HG03342 (cell line): ENCODE measurements around the gene PLEKHB2.
"Not testable (repeated sequence)": the region's sequence is repeated elsewhere in the genome, so short reads cannot be mapped to it uniquely, and the experiment has no call there.

Experiments
- ATAC-seq: cut with Tn5 transposase; IDR thresholded peaks from one replicate; pipeline ENCODE4 v1.9.1; 2021; ENCODE audit warnings: mild to moderate bottlenecking, moderate library complexity; ENCODE audit not compliant: unreplicated experiment

The PLEKHB2 gene, protein sequence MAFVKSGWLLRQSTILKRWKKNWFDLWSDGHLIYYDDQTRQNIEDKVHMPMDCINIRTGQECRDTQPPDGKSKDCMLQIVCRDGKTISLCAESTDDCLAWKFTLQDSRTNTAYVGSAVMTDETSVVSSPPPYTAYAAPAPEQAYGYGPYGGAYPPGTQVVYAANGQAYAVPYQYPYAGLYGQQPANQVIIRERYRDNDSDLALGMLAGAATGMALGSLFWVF

DNA sequence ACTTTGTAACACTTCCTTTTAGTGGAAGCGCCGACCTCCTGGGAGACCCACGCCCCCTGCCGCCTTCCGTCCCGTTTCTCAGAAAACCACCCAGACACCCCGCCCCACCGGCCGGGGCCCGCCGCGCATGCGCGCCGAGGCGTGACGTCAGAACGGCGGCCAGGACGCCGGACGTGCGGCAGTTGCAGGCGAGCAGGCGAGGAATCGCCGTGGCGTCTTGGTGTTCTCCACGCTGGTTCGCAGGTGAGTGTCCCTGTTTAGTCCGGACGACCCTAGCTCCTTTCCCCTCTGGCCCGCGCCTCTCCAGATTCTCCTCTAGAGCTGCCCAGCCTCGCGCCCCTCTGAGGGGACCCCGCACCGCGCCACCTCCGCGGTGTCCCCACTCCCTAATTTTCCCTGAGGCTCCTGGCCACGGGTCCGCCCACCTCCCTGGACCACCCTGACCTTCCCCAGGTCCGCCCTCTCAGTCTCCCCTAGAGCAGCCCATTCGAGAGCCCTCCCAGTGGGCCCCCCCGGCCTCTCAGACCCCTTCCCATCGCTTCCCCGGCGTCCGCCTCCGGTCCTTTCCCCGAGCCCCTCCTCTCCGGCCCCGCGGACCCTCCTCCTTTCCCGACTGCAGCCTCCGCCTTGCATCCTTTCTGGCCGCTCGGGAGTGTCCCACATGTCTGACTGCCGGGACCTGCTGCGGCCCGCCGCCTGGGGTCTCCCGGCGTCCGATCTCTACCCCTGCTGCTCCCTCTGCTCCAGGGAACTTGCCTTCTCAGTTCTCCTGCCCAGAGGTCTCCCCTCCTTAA, at the start of gene PLEKHB2:
Gene PLEKHB2, plus strand, starts transcription at position 181 of the 794 bp plus-strand sequence. CDS start 15,606 bp downstream, outside the sequence.
- ATAC-seq, result peak; percentile 73

DNA sequence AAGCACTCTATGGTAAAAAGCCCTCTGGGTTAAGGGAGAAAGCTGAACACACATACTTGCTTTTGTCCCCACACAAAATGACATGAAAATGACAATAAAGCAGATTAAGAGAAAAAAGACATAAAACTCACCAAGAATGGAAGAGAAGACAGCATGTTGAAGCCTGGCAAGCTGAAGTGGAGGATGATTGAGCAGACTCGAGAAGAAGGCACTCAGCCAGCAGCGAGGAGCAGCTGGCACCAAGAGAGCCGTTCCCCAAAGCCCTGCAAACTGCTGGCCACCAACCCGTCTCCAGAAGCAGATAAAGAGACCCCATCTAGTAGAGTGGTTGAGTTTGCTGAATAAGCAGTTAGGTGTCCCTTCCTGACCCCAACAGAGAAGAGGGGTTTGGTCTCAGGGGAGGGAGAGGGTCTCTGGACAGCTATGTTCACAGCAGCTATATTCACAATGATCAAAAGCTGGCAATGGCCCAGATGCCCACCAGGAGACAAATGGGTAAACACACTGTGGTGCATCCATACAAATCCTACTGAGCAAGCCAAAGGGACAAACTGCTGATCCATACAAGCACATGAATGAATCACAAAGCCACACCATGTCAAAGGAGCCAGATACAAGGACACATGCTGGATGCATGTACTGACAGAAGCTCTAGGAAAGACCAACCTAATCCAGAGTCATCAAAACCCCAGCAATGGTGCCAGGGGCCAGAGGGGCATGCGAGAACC, 48.8 kb upstream of the PLEKHB2 start:
- ATAC-seq, result no peak

DNA sequence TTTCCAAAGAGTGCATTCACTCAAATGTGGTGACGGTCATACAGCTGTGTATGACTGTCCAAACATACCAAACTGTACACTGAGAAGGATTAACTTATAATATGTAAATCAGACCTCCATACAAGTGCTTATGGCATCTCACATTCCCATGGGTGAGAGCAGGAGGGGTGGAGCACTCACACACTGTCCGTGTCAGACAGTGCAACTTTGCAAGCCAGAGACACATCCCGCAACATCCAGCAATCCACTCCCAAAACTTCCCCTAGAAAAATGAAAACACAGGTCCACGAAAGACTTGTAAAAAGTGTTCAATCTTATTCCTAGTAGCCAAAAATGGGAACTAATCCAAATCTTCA, 48.2 kb upstream of the PLEKHB2 start:
- ATAC-seq, result no peak

DNA sequence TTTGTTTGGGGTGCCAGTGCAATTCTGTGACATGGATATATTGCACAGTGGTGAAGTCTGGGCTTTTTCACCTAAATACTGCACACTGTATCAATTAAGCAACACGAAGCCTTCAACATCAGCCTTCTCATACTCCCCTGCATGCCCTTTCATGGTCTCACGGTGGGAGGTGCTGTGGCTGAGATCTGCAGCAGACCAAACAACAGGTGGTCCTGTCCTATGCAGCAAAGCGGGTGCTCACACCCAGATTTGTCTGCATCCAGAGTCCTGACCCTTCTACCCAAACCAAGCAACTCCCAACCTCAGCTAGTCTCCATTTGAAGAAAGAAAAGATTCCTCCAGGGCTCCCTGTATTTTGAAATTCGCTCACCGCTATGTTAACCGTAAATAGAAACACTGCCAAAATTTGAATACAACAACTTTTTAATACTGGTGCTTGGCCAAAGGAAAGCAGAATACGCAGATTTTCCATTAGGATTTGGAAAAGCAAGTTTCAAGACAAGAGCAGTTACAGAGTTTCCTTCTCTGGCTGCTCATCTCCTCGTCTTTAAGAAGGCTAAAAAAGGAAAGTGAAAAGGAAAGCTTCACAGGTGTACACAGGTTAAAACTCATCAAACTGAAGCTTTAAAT, 46.8 kb upstream of the PLEKHB2 start:
- ATAC-seq, result no peak

DNA sequence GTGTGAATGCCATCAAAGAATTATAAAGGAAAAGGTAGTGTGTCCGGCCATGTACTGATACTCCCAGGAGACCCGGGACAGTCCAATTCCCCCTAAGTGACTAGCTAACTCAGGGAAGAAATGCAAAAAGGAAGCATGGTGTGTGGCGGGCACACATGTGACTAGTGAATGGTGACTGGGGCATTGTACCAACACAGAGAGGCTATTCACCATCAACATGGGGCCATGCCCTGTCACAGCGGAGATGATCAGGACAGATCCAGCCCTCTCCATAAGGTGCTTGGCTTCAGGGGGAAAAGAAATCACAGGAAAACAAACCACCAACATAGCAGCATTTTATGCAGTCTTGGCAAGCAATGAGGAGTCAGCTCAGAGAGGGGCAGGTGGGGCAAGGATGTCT, 46.2 kb upstream of the PLEKHB2 start:
- no peak for ATAC-seq

DNA sequence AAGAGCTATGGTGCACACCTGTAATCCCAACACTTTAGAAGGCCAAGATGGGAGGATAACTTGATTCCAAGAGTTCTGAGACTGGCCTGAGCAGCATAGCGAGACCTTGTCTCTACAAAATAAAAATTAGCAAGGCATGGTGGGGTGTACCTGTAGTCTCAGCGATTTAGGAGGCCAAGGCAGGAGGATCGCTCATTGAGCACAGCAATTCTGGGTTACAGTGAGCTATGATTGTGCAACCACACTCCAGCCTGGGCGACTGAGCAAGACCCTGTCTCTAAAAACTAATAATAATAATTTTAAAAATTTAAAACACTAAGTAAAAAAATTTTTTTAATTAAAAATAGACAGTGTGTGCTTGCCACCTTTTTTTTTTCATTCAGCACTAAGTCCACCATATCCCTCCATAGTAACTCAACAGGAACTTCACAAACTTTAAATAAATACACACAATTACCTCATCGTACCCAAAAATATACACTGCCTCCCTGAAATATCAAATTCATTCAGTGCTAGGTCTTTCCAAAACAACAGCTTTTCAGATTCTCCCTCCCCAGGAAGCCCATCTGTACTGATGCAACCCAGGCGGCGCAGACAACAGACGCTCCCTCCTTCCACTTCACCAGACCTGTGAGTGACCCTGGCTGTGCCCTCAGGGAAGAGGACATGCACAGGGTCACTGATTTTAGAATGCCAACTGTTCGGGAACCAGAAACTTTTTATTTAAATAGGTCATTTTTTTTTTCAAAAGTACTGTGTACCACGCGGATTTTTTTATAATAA, 41.4 kb upstream of the PLEKHB2 start:
- no peak for ATAC-seq

DNA sequence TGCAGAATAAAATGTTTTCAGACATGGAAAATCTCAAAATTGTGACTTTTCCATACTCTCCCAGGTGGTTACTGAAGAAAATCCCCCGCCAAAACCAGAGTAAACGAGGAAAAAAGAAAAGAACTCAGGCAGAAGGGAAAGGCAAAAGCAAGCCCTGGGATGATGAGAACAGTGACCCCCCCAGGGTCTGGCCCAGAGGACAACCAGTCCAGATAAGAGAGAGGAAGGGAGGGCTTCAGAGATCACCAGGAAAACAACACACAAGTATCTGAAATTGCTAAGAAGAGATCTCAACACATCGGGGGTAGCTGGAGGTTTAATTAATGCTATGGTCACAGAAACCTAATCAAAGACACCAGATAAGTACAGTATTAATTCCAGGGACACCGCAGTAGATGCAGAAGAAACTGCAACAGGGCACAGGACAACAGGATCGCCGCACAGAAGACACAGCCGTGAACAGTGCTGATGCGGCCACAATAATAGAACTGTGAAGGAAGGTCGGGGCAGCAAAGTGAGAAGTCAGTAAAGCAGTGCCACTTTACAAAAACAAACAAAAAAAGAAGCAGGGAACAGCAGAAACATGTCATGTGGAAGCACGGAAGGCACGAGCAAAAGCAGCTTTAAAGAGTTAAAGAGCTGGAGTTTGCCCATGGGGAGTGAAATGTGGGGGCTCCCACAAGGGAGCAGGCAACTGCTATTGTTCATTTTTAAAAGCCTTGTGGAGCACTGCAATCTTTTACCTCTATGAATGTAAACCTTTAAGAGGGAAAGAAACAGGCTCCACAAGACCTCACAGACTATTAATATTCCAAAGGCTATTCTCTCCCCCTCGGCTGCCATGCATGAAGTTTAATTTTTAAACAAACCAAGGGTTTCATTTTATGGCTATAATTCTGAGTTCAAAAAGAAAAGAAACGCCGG, 40.3 kb upstream of the PLEKHB2 start:
- ATAC-seq, result no peak

DNA sequence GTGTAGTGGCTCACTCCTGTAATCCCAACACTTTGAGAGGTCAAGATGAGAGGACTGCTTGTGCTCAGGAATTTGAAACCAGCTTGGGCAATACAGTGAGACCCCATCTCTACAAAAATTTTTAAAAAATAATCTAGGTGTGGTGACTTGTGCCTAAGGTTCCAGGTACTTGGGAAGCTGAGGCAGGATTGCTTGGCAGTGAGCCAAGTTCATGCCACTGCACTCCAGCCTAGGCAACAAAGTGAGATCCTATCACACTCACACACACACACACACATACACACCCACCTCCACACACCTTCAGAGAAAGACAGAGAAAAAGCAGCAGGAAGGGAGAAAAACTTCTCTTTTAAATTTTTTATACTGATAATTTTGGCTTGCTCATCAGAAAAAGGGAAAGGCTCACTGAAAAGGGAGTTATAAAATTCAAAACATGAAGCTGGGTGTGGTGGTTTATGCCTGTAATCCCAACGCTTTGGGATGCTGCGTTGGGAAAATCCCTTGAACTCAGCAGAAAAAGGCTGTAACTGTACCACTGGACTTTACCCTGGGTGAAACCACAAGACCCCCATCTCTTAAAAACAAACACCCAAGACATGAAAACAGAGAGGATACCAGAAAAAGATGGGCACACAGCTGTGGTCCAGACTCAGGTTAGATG, 37.5 kb upstream of the PLEKHB2 start:
- no peak for ATAC-seq

DNA sequence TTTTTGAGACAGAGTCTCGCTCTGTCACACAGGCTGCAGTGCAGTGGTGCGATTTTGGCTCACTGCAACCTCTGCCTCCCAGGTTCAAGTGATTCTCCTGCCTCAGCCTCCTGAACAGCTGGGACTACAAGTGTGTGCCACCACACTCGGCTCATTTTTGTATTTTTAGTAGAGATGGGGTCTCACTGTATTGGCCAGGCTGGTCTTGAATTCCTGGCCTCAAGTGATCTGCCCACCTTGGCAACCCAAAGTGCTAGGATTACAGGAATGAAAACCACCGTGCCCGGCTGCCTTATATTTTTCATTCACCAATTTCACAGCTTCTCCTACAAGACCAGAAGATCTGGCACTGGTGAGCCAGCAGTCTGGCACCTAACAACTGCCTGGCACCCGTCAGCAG, 37.0 kb upstream of the PLEKHB2 start:
- ATAC-seq, result not testable (repeated sequence)

DNA sequence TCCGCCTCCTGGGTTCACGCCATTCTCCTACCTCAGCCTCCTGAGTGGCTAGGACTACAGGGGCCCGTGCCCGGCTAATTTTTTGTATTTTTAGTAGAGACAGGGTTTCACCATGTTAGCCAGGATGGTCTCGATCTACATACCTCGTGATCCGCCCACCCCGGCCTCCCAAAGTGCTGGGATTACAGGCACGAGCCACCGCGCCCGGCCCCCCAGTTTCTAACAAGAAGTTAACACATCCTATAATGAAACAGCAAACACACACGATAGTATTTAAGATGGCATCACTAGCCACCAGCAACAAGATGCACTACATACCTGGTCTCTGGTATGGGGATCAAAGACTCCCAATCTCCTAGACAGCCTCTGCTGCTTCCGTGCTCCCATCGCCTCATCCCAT, 29.6 kb upstream of the PLEKHB2 start:
- not testable (repeated sequence) for ATAC-seq

DNA sequence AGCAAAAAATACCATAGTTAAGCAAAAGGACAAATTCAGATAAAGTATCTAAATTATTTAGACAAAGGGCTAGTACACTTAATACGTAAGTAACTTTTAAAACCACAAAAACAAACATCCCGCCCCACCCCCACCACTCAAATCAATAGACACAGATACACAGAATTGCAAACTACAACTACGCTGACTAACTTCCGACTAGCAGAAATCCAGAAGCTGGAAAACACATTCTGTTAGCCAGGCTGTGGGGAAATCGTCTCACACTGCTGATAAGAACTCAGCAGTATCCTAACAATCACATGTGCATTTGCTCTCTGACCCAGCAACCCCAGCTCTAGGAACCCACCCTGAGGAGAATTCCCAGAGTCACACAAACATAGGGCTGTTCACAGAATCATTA, 28.4 kb upstream of the PLEKHB2 start:
- ATAC-seq, result no peak

DNA sequence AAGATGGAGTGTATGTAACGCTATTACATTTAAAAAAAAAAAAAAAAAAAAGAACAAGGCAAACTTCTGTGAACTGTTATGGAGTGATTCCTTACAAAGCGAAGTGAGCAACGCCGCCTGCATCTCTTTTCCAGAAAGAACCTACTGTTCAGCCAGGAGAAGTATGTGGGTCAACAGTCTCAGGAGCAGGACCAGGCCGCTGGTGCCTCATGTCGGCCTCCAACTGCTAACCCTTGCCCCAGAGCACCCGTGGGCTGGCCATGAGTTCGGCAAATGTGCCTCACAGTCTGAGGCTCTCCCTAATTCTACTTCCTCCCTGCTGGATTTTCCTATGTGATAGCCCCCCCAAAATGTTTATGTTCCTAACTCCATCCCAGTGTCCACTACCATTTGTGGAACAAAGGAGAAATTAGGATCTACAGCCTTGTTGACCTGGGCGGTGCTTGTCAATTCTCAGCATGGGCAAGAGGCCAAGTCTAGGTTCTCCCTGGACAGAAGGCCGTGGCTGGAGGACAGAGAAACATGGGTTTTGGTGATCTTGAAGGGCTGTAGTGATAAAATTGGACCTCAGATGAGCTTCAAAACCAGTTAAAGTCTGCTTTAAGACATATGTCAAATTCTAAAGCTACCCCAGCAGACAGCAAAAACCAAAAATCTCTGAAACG, 27.8 kb upstream of the PLEKHB2 start:
- no peak for ATAC-seq

DNA sequence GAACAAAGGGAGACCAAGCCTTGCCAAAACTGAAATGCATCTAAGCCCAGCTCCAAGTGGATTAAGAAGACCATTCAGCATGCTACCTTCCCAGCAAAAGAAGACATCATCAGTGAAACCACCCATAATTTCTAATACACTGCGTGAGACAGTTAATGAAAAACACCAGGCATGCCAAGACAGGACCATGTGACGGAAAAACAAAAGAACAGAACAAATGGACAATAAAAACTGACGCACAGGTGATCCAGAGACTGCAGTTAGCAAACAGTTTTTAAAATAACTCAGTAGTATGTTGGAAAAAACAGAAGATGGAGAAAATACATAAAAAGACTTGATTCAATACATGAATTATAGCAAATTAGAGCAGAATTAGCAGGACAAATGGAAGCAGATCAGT, 27.2 kb upstream of the PLEKHB2 start:
- ATAC-seq, result no peak

DNA sequence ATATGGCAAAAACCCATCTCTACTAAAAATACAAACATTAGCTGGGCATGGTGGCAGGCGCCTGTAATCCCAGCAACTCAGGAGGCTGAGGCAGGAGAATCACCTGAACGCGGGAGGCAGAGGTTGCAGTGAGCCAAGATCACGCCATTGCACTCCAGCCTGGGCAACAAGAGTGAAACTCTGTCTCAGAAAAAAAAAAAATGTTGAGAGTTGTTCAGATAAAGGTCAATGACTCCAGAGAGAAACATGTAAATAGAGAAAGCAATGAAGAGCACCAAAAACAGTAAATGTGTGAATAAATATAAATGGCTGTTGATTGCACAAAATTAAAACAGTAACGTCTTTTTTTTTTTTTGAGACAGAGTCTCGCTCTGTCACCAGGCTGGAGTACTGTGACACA, 25.2 kb upstream of the PLEKHB2 start:
- not testable (repeated sequence) for ATAC-seq

DNA sequence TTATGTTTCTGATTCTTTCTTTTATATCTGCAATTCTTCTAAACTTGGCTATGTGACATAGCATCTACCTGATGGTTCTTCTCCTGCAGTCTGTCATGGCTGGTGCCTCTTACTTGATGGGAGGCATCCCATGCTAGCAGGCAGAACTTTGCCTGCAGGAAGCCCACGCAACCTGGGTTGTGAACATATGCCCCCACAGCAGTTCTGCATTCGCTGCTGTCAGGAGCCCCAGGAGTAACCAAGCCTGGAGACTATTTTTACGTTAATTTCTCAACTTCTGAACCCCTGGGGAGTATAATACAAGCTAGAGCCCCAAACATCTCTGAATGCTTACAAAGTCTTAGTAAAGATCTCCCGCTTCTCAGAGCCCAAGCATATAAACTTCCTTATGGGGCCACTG, 23.9 kb upstream of the PLEKHB2 start:
- ATAC-seq, result no peak

DNA sequence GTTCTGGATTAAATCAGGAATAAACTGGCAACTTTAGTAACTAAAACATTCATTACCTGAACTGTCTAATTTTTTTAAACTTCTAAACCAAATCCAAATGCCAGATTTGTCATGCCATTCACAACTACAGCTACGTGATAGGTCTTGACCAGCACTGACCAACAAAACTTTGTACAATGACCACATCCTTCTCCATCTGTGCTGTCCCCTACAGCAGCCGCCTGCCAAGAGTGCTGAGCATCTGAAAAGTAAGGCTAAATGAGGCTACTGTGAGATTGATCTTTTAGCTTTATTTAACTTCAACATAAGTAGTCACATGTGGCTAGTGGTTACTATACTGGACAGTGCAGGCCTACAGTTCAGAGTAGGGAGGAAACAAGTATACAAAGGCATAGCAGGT, 19.5 kb upstream of the PLEKHB2 start:
- no peak for ATAC-seq

DNA sequence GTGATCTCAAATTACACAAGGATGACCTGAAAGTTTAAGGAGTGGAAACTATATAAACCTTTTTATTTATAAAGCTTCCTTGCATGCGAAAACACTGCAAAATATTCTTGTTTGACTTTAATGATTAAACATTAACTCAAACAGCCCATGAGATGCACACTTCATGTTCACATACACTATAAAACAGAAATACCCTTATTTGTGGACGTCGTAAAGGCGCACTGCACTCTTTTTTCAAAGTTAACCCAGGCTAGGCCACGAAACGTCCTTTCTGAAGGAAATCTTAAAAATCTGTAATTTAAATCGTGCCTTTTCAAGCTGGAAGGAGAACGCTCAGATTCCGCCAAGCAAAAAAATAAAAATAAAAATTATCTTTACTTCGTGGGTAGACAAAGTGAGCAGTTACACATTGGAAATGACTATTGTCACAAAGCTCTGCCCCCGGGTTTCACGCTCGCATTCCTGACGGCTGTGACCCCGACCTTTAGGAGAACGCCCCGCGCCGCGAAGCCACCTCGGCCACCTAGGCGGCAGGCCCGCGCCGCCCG, 12.6 kb upstream of the PLEKHB2 start:
- ATAC-seq, result no peak

DNA sequence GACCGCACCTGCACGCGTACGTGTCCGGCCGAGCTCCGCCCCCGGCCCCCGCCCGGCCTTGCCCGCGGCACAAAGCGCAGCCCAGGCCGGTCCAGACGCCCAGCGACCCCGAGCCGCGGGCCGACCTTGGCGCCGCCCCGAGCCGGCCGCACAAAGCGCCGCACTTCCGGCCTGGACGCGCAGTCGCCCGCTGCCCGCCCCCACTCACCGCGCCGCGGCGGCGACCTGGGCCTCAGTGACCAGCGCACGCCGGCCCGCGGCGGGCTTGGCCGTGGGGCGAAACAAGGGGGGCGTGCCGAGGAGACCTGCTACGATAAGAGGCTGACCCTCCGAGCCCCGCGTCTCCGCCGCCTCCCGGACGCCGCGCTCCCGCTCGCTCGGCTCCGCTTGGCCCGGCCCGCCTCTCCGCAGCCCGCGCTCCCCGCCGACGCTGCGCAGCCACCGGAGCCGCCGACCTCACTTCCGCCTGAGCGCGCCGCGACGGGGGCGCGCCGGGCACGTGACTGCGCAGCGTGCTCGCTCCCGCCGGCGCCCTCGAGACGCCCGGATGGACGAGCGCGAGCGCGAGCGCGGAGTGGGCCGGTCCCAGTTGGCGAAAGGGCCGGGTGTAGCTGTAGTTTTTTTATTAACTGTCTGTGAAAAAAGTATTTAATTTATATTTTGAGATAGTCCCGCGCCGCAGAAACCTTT, 12.0 kb upstream of the PLEKHB2 start, which contains the start of gene FAM168B:
Gene FAM168B, minus strand, starts transcription at position 455 of the 690 bp plus-strand sequence. CDS start 10,814 bp downstream, outside the sequence.
- peak; percentile 77 for ATAC-seq
